SK-N-MC (cell line): Measurements from ENCODE around the gene P2RY8.
"Not testable (repeated sequence)": the region's sequence is repeated elsewhere in the genome, so short reads cannot be mapped to it uniquely, and the experiment has no call there.

Experiments used
- EZH2 ChIP-seq: fragments of 200-600 bp; sonication (generic); IDR thresholded peaks from one replicate; pipeline ENCODE4 v1.6.1; 2017; ENCODE audit warnings: antibody characterized with exemption
- FOXP2 ChIP-seq: optimal IDR thresholded peaks from 2 replicates; pipeline ENCODE3; 2011; ENCODE audit warnings: mild to moderate bottlenecking, moderate library complexity; ENCODE audit not compliant: insufficient read depth; ENCODE audit errors: extremely low read length, control extremely low read depth
- POLR2AphosphoS5 ChIP-seq: IDR thresholded peaks from 2 replicates; pipeline ENCODE4 v1.6.1; 2012; ENCODE audit warnings: mild to moderate bottlenecking, low read depth, low read length, borderline replicate concordance

GRCh38 chrX:1557442-1557841, 20.5 kb upstream of the P2RY8 start:
- TF ChIP-seq EZH2, POLR2AphosphoS5, FOXP2: not testable (repeated sequence)
